H1 (cell line): ENCODE data around the gene TFDP1. TPM values are rescaled to one million over a fixed set of nuclear protein-coding genes. Genes with fewer than 3 reads are reported as not detected.
A peak's percentile ranks its signal among the peaks of the same experiment; 100 is the strongest.

Experiments
- CTCF ChIA-PET: fragments of 300-600 bp; sonication (Branson Sonifier 250); formaldehyde crosslinking; loops from one replicate; lab custom pipeline; 2021; ENCODE audit not compliant: partially characterized antibody; lab: Charles Lee
- POLR2A ChIA-PET: fragments of 300-600 bp; sonication (Branson Sonifier 250); formaldehyde crosslinking; loops from one replicate; lab custom pipeline; 2021; ENCODE audit warnings: inconsistent platforms; ENCODE audit not compliant: partially characterized antibody; lab: Charles Lee
- DNase-seq, 2 experiments: peaks; one replicate each; pipeline versions ENCODE4 v3.0.0 to v3.0.0-alpha.2; 2010 to 2022; ENCODE audit warnings: low spot score in 2 of 2, low read depth in 1 of 2, mixed read lengths in 1 of 2
- FAIRE-seq: peaks from 2 replicates; lab custom pipeline; 2011; peaks lifted over from hg19 to GRCh38; lab: Jason Lieb, UNC
- H2AFZ ChIP-seq: 2 replicates; pipeline ENCODE4 v1.8.1; 2012; ENCODE audit warnings: low read length, inconsistent platforms
- H2AK5ac ChIP-seq: 2 replicates; pipeline ENCODE4 v1.6.1; 2013; ENCODE audit warnings: low read depth, low read length
- H2BK120ac ChIP-seq: replicated peaks from 2 replicates; pipeline ENCODE3; 2013; ENCODE audit warnings: low read depth, low read length, inconsistent platforms
- H2BK12ac ChIP-seq: 2 replicates; pipeline ENCODE4 v1.6.1; 2013; ENCODE audit warnings: low read depth, low read length
- H2BK15ac ChIP-seq: 2 replicates; pipeline ENCODE4 v1.6.1; 2013; ENCODE audit warnings: low read length
- H2BK20ac ChIP-seq: 2 replicates; pipeline ENCODE4 v1.6.1; 2013; ENCODE audit warnings: low read length
- H2BK5ac ChIP-seq: 2 replicates; pipeline ENCODE4 v1.6.1; 2013; ENCODE audit warnings: low read depth, low read length
- H3K14ac ChIP-seq: 2 replicates; pipeline ENCODE4 v1.6.1; 2013; ENCODE audit warnings: inconsistent platforms; ENCODE audit not compliant: insufficient read length
- H3K18ac ChIP-seq: 2 replicates; pipeline ENCODE4 v1.6.1; 2013; ENCODE audit warnings: low read length; ENCODE audit errors: extremely low read depth
- H3K23ac ChIP-seq: 2 replicates; pipeline ENCODE4 v1.6.1; 2013; ENCODE audit warnings: inconsistent platforms; ENCODE audit not compliant: insufficient read length
- H3K23me2 ChIP-seq: 2 replicates; pipeline ENCODE4 v1.6.1; 2013; ENCODE audit warnings: low read depth, low read length
- H3K27ac ChIP-seq: 2 replicates; pipeline ENCODE4 v1.6.1; 2011; ENCODE audit warnings: low read depth, low read length, inconsistent platforms
- H3K27me3 ChIP-seq, 4 experiments: replicated peaks in 1 of 4; 1 replicate in 1 of 4; 2 replicates in 3 of 4; pipeline versions ENCODE4 v1.6.1 to v1.8.1; 2011 to 2013; ENCODE audit warnings: low read length in 3 of 4, mild to moderate bottlenecking in 3 of 4, inconsistent platforms in 2 of 4, mixed read lengths in 2 of 4, moderate library complexity in 1 of 4; ENCODE audit not compliant: control insufficient read depth in 3 of 4, insufficient read depth in 3 of 4; ENCODE audit errors: extremely low read depth in 1 of 4
- H3K36me3 ChIP-seq, 4 experiments: 2 replicates each; pipeline versions ENCODE4 v1.6.1 to v1.8.1; 2011 to 2013; ENCODE audit warnings: mild to moderate bottlenecking in 4 of 4, low read length in 3 of 4, moderate library complexity in 2 of 4, control low read depth in 1 of 4, inconsistent platforms in 1 of 4; ENCODE audit not compliant: insufficient read depth in 4 of 4, control insufficient read depth in 2 of 4
- H3K4ac ChIP-seq: replicated peaks from 2 replicates; pipeline ENCODE3; 2013; ENCODE audit warnings: low read length, low read depth, mixed read lengths, inconsistent platforms; ENCODE audit not compliant: insufficient read length
- H3K4me1 ChIP-seq, 4 experiments: replicated peaks in 1 of 4; 1 replicate in 1 of 4; 2 replicates in 3 of 4; pipeline versions ENCODE4 v1.6.1 to v1.8.1; 2011 to 2013; ENCODE audit warnings: low read length in 3 of 4, inconsistent platforms in 2 of 4, mixed read lengths in 1 of 4; ENCODE audit not compliant: insufficient read depth in 4 of 4, control insufficient read depth in 3 of 4
- H3K4me2 ChIP-seq, 2 experiments: 2 replicates each; pipeline versions ENCODE4 v1.6.1 to v1.8.1; 2011 to 2013; ENCODE audit warnings: low read depth in 2 of 2, low read length in 2 of 2, control low read depth in 1 of 2, inconsistent platforms in 1 of 2, mild to moderate bottlenecking in 1 of 2; ENCODE audit not compliant: insufficient read depth in 1 of 2
- H3K4me3 ChIP-seq, 4 experiments: fragments of 200-600, 300-600 bp in 1 of 4; sonication (generic), shearing (Covaris generic), sonication (Bioruptor Twin) in 1 of 4; 2 replicates each; pipeline versions ENCODE4 v1.5.1 to v1.8.1; 2011 to 2016; ENCODE audit warnings: low read length in 4 of 4, low read depth in 3 of 4, control low read depth in 2 of 4, inconsistent platforms in 2 of 4, mild to moderate bottlenecking in 2 of 4, mixed read lengths in 1 of 4, moderate library complexity in 1 of 4; ENCODE audit not compliant: insufficient read depth in 2 of 4; ENCODE audit errors: extremely low read depth in 1 of 4
- H3K56ac ChIP-seq: replicated peaks from 2 replicates; pipeline ENCODE3; 2013; ENCODE audit warnings: low read depth, mild to moderate bottlenecking, mixed read lengths, low read length, inconsistent platforms; ENCODE audit not compliant: insufficient read length
- H3K79me1 ChIP-seq: 2 replicates; pipeline ENCODE4 v1.6.1; 2013; ENCODE audit warnings: low read depth, low read length, control low read depth
- H3K79me2 ChIP-seq, 2 experiments: 2 replicates each; pipeline versions ENCODE4 v1.6.1 to v1.8.1; 2012 to 2013; ENCODE audit warnings: low read length in 2 of 2, mild to moderate bottlenecking in 2 of 2, inconsistent platforms in 1 of 2; ENCODE audit not compliant: insufficient read depth in 2 of 2, control insufficient read depth in 1 of 2
- H3K9ac ChIP-seq, 4 experiments: replicated peaks in 1 of 4; 1 replicate in 1 of 4; 2 replicates in 3 of 4; pipeline versions ENCODE4 v1.6.1 to v1.8.1; 2011 to 2013; ENCODE audit warnings: low read depth in 3 of 4, low read length in 3 of 4, control low read depth in 2 of 4, mild to moderate bottlenecking in 2 of 4, moderate library complexity in 2 of 4, inconsistent platforms in 1 of 4; ENCODE audit errors: extremely low read depth in 1 of 4
- H3K9me3 ChIP-seq, 2 experiments: 2 replicates each; pipeline versions ENCODE4 v1.6.1 to v1.8.1; 2012 to 2013; ENCODE audit warnings: mild to moderate bottlenecking in 2 of 2, moderate library complexity in 2 of 2, control low read depth in 1 of 2, inconsistent platforms in 1 of 2, low read depth in 1 of 2, low read length in 1 of 2, mixed read lengths in 1 of 2; ENCODE audit not compliant: insufficient read depth in 2 of 2
- H4K20me1 ChIP-seq, 2 experiments: replicated peaks in 1 of 2; 2 replicates each; pipeline versions ENCODE3 to v1.8.1; 2011 to 2013; ENCODE audit warnings: inconsistent platforms in 2 of 2, low read length in 2 of 2, mild to moderate bottlenecking in 1 of 2; ENCODE audit not compliant: insufficient read depth in 2 of 2, control insufficient read depth in 1 of 2
- H4K5ac ChIP-seq: 2 replicates; pipeline ENCODE4 v1.6.1; 2013; ENCODE audit warnings: low read length, low read depth, mixed read lengths, inconsistent platforms; ENCODE audit not compliant: insufficient read length
- H4K8ac ChIP-seq: 2 replicates; pipeline ENCODE4 v1.8.0; 2013; ENCODE audit warnings: mild to moderate bottlenecking, moderate library complexity, low read length, inconsistent platforms; ENCODE audit not compliant: insufficient read depth; ENCODE audit errors: extremely low read depth
- H4K91ac ChIP-seq: replicated peaks from 2 replicates; pipeline ENCODE3; 2013; ENCODE audit warnings: low read length, mixed read lengths, inconsistent platforms; ENCODE audit not compliant: insufficient read length
- CEBPB ChIP-seq: IDR thresholded peaks from 2 replicates; pipeline ENCODE4 v1.6.1; 2012; ENCODE audit warnings: low read depth, low read length
- CHD2 ChIP-seq: IDR thresholded peaks from 2 replicates; pipeline ENCODE4 v1.6.1; 2012; ENCODE audit warnings: low read length, improper control_type of control experiment
- CTCF ChIP-seq, 3 experiments: IDR thresholded peaks; 1 replicate in 2 of 3; 2 replicates in 1 of 3; pipeline versions ENCODE4 v1.5.1 to v1.6.1; 2011; ENCODE audit warnings: low read length in 3 of 3, mild to moderate bottlenecking in 3 of 3, inconsistent platforms in 2 of 3, low read depth in 1 of 3, moderate library complexity in 1 of 3; ENCODE audit not compliant: insufficient read depth in 1 of 3; ENCODE audit errors: control extremely low read depth in 1 of 3
- FOSL1 ChIP-seq: IDR thresholded peaks from 2 replicates; pipeline ENCODE4 v1.6.1; 2011; ENCODE audit warnings: mild to moderate bottlenecking, low read depth, low read length, moderate library complexity; ENCODE audit not compliant: insufficient read depth
- HDAC2 ChIP-seq, 2 experiments: fragments of 300-600 bp in 1 of 2; sonication (generic) in 1 of 2; IDR thresholded peaks; 2 replicates each; pipeline ENCODE4 v1.6.1; 2011 to 2012; ENCODE audit warnings: low read depth in 2 of 2, low read length in 2 of 2, mild to moderate bottlenecking in 2 of 2, moderate library complexity in 2 of 2, borderline replicate concordance in 1 of 2, inconsistent platforms in 1 of 2
- POLR2AphosphoS5 ChIP-seq: IDR thresholded peaks from 2 replicates; pipeline ENCODE4 v1.6.1; 2011; ENCODE audit warnings: low read depth, low read length
- TAF7 ChIP-seq: optimal IDR thresholded peaks from 2 replicates; pipeline ENCODE3; 2011; ENCODE audit warnings: low read depth, mild to moderate bottlenecking, inconsistent platforms, low read length, moderate library complexity, borderline replicate concordance
- ZNF274 ChIP-seq: IDR thresholded peaks from 2 replicates; pipeline ENCODE4 v1.7.0; 2012; ENCODE audit warnings: low read length, borderline replicate concordance; ENCODE audit errors: extremely low read depth
- WGBS, 2 experiments: shearing (Covaris generic) in 1 of 2; methylation state at CpG; one replicate each; pipeline versions ENCODE4 v1.1.6 to v1.1.7; 2013 to 2015; ENCODE audit warnings: low lambda C conversion rate in 2 of 2, mixed read lengths in 2 of 2, inconsistent platforms in 1 of 2, low coverage in 1 of 2, missing lambda C conversion rate in 1 of 2; ENCODE audit not compliant: insufficient replicate concordance in 2 of 2, insufficient coverage in 1 of 2, insufficient read length in 1 of 2; ENCODE audit errors: extremely low coverage in 1 of 2, missing lambda C conversion rate in 1 of 2; 5-methylcytosine and 5-hydroxymethylcytosine counted together
- polyA plus RNA-seq, 7 experiments: library from polyadenylated mRNA; depleted of rRNA in 3 of 7; stranded (reverse) in 5 of 7; unstranded in 2 of 7; fragments of >200 nt in 5 of 7; fragments of 200-250 nt in 2 of 7; gene quantifications; 1 replicate in 5 of 7; 2 replicates in 1 of 7; 4 replicates in 1 of 7; pipeline versions ENCODE4 v1.2.1 to v1.2.3, GENCODE V29; 2011 to 2013; ENCODE audit warnings: missing spikeins in 2 of 7, mixed read lengths in 2 of 7
- total RNA-seq: library from RNA; stranded (reverse); fragmentation: NEBNext Ultra II Directional; extraction: Animal tissue kit (Norgen Biotek cat#: 25700); gene quantifications from 2 replicates; pipeline ENCODE4 v1.2.1, GENCODE V29; 2021

TFDP1 gene
- total and polyA plus RNA-seq, 2 of the 8 experiments (the other 6 are each of a cell fraction or from before 2014, with no cell fraction given): 43.6 to 81.9 TPM

DNA sequence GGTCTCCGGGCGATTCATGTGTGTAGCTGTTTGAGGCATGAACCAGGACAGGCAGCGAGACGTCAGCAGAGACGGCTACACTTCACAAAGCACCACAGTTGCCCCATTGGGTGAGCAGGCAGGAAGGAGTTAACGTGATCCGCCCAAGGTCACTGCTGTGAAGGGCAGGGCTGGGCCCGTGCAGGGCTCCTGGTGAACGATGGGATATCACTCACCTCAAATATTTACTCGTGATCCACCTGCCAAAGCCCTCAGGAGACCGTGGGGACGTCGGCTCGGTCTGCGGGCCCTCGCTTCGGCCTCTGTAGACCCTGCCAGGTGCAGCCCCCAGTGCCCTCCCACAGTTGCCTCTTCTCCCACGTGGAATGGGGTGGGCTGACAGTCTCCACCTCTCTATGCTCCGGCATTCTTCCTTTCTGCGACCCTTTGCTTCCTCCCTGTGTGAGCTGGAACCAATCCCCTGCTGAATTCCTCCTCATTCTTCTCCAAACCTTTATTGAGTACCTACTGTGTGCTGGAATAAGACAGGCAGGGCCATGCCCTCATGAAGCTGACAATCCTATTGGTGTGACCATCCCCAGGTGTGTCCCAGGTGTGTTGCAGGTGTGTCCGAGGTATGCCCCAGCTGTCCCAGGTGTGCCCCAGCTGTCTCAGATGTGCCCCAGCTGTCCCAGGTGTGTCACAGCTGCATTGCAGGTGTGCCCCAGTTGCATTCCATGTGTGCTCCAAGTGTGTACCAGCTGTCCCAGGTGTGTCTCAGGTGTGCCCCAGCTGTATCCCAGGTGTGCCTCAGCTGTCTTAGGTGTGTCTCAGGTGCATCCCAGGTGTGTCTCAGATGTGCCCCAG, 80.4 kb downstream of the TFDP1 start:
- no peak overlapping the region for H3K18ac ChIP-seq
- 78% methylated on average over 21 of the region's 21 CpGs; no CpG with 5 or more reads in 1 of the 2 experiments for WGBS, 2 experiments
- no peak overlapping the region for H4K5ac ChIP-seq
- no peaks in the 10 kb centered on the region for H3K23me2 ChIP-seq
- no peaks in the 10 kb centered on the region for H3K79me1 ChIP-seq
- TF ChIP-seq POLR2AphosphoS5 (no peak), HDAC2 (IDR thresholded peaks at IDR 0.05; ENCODE audit: borderline replicate concordance in 1 of 2, low read depth in 2 of 2, low read length in 2 of 2) (no peak), CHD2 (no peak), TAF7 (no peak), CTCF (IDR thresholded peaks at IDR 0.05; ENCODE audit: control extremely low read depth in 1 of 3, insufficient read depth in 1 of 3, low read depth in 1 of 3, low read length in 3 of 3) (no peak), FOSL1 (no peak), ZNF274 (no peak), CEBPB (no peak)
- TF ChIP-seq, all 59 proteins: peak for 0
- no peak overlapping the region for H2BK20ac ChIP-seq
- H4K20me1 ChIP-seq: peaks cover 0 to 2% of the 10 kb centered on the region in 2 experiments
- H3K4ac ChIP-seq: no peak overlapping the region
- H3K4me3 ChIP-seq: no peak overlapping the region
- H3K9ac ChIP-seq: no peak overlapping the region
- CTCF ChIA-PET: interaction anchor here (0.8 to 1.8 kb wide), 7 partner anchors 9 to 214 kb away, joined by 3 to 7 read pairs (median 4); no protein-coding TSS in a partner anchor
- H3K9me3 ChIP-seq: no peaks in the 10 kb centered on the region
- H3K4me1 ChIP-seq: peaks cover 0 to 2% (median 0%) of the 10 kb centered on the region in 4 experiments; a peak in 2 of 7 replicates
- H4K8ac ChIP-seq: peak overlapping the region; percentile 57; the same call in 1 of the 2 replicates
- POLR2A ChIA-PET: interaction anchor here (0.7 kb wide), 1 partner anchor 68 kb away, joined by 3 read pairs; no protein-coding TSS in a partner anchor
- no peak overlapping the region for H4K91ac ChIP-seq
- peak overlapping the region; percentile 53; the same call in 1 of the 2 replicates for H2AK5ac ChIP-seq
- 0 out of 2 replicates have a peak overlapping the region, but pooled peaks have one; percentile 31 for H3K27ac ChIP-seq
- no peaks in the 10 kb centered on the region for H3K36me3 ChIP-seq
- peak overlapping the region; percentile 2; the same call in 1 of the 2 replicates for H2BK15ac ChIP-seq
- H3K14ac ChIP-seq: no peak overlapping the region
- no peak overlapping the region for H3K23ac ChIP-seq
- no peak overlapping the region for H2BK5ac ChIP-seq
- no peak overlapping the region for H2BK120ac ChIP-seq
- DNase-seq (no peak), FAIRE-seq (no peak)
- H2BK12ac ChIP-seq: no peak overlapping the region
- H3K4me2 ChIP-seq: no peak overlapping the region
- H3K56ac ChIP-seq: no peak overlapping the region
- no peaks in the 10 kb centered on the region for H3K27me3 ChIP-seq
- no peaks in the 10 kb centered on the region for H3K79me2 ChIP-seq
- H2AFZ ChIP-seq: no peak overlapping the region
